Ramos (cell line): Measurements from ENCODE around the gene CTSW.
"Not testable (repeated sequence)": the region's sequence is repeated elsewhere in the genome, so short reads cannot be mapped to it uniquely, and the experiment has no call there.

Experiments used
- in situ Hi-C: fragments of 300-500 bp; cut with MboI; formaldehyde crosslinking; loops from one replicate; pipeline ENCODE4 v1.14.3; 2022; ENCODE audit warnings: low sequenced_read_pairs; ENCODE audit not compliant: unreplicated experiment

Gene CTSW

GRCh38 chr11:65883786-65884715 lies 4.4 kb downstream of the CTSW start:
- in situ Hi-C loops, result loop anchor here (5.0 kb wide), 1 partner anchor 103 kb away; no protein-coding TSS in a partner anchor

GRCh38 chr11:65884716-65885092 lies 5.1 kb downstream of the CTSW start:
- in situ Hi-C loops, result loop anchor here (5.0 kb wide), 1 partner anchor 103 kb away; no protein-coding TSS in a partner anchor

- in situ Hi-C loops, result no loop called here
Observed at GRCh38 chr11:65885231-65885630, 5.6 kb downstream of the CTSW start.

- in situ Hi-C loops, result no loop called here
Observed at GRCh38 chr11:65885808-65886536, 6.3 kb downstream of the CTSW start.

GRCh38 chr11:65886826-65887722 lies 7.4 kb downstream of the CTSW start:
- in situ Hi-C loops, result no loop called here

GRCh38 chr11:65887723-65888162 lies 8.1 kb downstream of the CTSW start:
- in situ Hi-C loops, result no loop called here

- in situ Hi-C loops, result no loop called here
Observed at GRCh38 chr11:65888163-65888814, 8.7 kb downstream of the CTSW start, which contains the start of gene FIBP. TSS of gene FIBP (minus strand) at chr11:65888471. CDS start at chr11:65888418, 53 bp downstream.

- in situ Hi-C loops, result no loop called here
Observed at GRCh38 chr11:65890324-65891218, 10.9 kb downstream of the CTSW start, which contains the start of gene CCDC85B. TSS of gene CCDC85B (plus strand) at chr11:65890673. CDS start at chr11:65890784, 111 bp downstream.

- in situ Hi-C loops, result no loop called here
Observed at GRCh38 chr11:65891219-65892136, 11.8 kb downstream of the CTSW start.

- in situ Hi-C loops, result not testable (repeated sequence)
Observed at GRCh38 chr11:65892137-65892540, 12.5 kb downstream of the CTSW start.

- in situ Hi-C loops, result no loop called here
Observed at GRCh38 chr11:65892661-65893317, 13.2 kb downstream of the CTSW start.

- in situ Hi-C loops, result no loop called here
Observed at GRCh38 chr11:65894034-65894591, 14.5 kb downstream of the CTSW start.

GRCh38 chr11:65895482-65895981 lies 15.9 kb downstream of the CTSW start:
- in situ Hi-C loops, result no loop called here

- in situ Hi-C loops, result no loop called here
Observed at GRCh38 chr11:65896034-65896999, 16.7 kb downstream of the CTSW start.

GRCh38 chr11:65897020-65897471 lies 17.4 kb downstream of the CTSW start:
- in situ Hi-C loops, result no loop called here
